GM18520 (cell line): ENCODE data around the gene DLGAP1.

Experiments
- ATAC-seq: cut with Tn5 transposase; IDR thresholded peaks from one replicate; pipeline ENCODE4 v1.9.1; 2021; ENCODE audit not compliant: unreplicated experiment

Gene DLGAP1

DNA sequence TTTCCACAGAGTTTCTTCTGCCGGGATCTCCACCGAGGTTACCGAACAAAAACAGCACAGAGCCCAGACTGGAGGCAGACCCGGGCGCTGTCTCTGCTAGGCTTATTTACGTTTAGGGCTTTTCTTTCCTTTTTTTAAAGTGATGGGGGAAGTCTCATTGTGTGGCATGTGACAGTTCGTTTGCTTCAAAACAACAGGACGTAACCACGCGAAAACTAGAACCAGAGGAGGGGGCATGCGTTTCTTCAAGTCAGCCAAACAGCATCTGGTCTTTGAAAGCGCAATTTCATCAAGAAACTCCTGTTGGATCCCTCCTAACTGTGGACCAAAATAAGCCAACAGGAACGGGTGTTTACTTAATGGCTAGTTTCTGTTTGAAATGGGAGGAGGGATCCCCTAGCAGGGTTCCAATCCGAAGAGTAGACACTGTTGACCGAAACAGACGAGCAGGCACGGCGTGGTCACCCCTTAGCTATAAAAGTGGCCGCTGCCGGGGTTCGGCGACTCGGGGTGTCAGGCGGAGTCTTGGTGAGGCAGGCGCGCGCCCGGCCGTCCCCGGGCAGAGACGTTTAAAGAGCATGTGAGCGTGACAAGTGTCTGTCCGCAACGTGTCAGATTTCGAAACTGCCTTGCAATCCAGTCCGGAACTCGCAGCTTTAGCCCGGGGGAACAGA, 1006.1 kb downstream of the DLGAP1 start:
- peak; percentile 30 for ATAC-seq

GRCh38 chr18:3447895-3448837, 1006.9 kb downstream of the DLGAP1 start:
- peak; percentile 69 for ATAC-seq

- ATAC-seq = no peak
Measured at GRCh38 chr18:3447068-3447894, 1007.8 kb downstream of the DLGAP1 start.
